MCF 10A (cell line): Measurements from ENCODE around the gene LAPTM5. TPM values are rescaled to one million over a fixed set of nuclear protein-coding genes. Genes with fewer than 3 reads are reported as not detected.

ENCODE experiments used
- BruUV-seq: library from RNA; stranded (reverse); fragments of 400-500 nt; replicated peaks from 2 replicates; lab custom pipeline; 2021; lab: Mats Ljungman, UMichigan
- CTCF ChIA-PET: fragments of 300-600 bp; sonication (Branson Sonifier 250); formaldehyde crosslinking; extraction: SDS; loops from one replicate; lab custom pipeline; 2021; ENCODE audit warnings: antibody characterized with exemption, inconsistent platforms; lab: Yijun Ruan, JAX
- POLR2A ChIA-PET: fragments of 300-600, 350-650 bp; sonication (Branson Sonifier 250); formaldehyde crosslinking; extraction: SDS; loops from one replicate; lab custom pipeline; 2020; ENCODE audit warnings: antibody characterized with exemption, inconsistent platforms; lab: Yijun Ruan, JAX
- DNase-seq: peaks from one replicate; pipeline ENCODE4 v3.0.0-alpha.2; 2018; ENCODE audit not compliant: unreplicated experiment
- H3K27ac Mint-ChIP-seq: one replicate; pipeline ENCODE4 v1.8.0; 2022; ENCODE audit warnings: mild to moderate bottlenecking, low read depth, mixed read lengths; ENCODE audit not compliant: unreplicated experiment
- H3K27me3 Mint-ChIP-seq: one replicate; pipeline ENCODE4 v1.8.0; 2022; ENCODE audit warnings: mixed read lengths; ENCODE audit not compliant: insufficient read depth, unreplicated experiment
- H3K36me3 Mint-ChIP-seq: one replicate; pipeline ENCODE4 v1.8.0; 2022; ENCODE audit warnings: mild to moderate bottlenecking, moderate library complexity, mixed read lengths; ENCODE audit not compliant: insufficient read depth, unreplicated experiment
- H3K4me1 Mint-ChIP-seq: one replicate; pipeline ENCODE4 v1.8.0; 2022; ENCODE audit warnings: mixed read lengths; ENCODE audit not compliant: insufficient read depth, unreplicated experiment
- H3K4me3 Mint-ChIP-seq: one replicate; pipeline ENCODE4 v1.8.0; 2022; ENCODE audit warnings: mild to moderate bottlenecking, moderate library complexity, mixed read lengths; ENCODE audit not compliant: unreplicated experiment
- H3K9me3 Mint-ChIP-seq: one replicate; pipeline ENCODE4 v1.8.0; 2022; ENCODE audit warnings: mixed read lengths; ENCODE audit not compliant: unreplicated experiment
- intact Hi-C: fragments of 100-400 bp; cut with micrococcal nuclease; formaldehyde crosslinking; loops from 2 replicates; pipeline ENCODE4 v1.14.1; 2022
- total RNA-seq: library from RNA; stranded (reverse); gene quantifications from 2 replicates; pipeline ENCODE4 v1.2.3, GENCODE V29; 2022
- TF ChIP-seq, protein P1 (sequence below): fragments of 200-600 bp; IDR thresholded peaks from one replicate; pipeline ENCODE4 v1.8.0; 2022; ENCODE audit warnings: antibody characterized with exemption, mild to moderate bottlenecking; ENCODE audit not compliant: unreplicated experiment

Gene LAPTM5
- total RNA-seq, 1 experiment from 2014 or later, result 15.9 TPM

DNA sequence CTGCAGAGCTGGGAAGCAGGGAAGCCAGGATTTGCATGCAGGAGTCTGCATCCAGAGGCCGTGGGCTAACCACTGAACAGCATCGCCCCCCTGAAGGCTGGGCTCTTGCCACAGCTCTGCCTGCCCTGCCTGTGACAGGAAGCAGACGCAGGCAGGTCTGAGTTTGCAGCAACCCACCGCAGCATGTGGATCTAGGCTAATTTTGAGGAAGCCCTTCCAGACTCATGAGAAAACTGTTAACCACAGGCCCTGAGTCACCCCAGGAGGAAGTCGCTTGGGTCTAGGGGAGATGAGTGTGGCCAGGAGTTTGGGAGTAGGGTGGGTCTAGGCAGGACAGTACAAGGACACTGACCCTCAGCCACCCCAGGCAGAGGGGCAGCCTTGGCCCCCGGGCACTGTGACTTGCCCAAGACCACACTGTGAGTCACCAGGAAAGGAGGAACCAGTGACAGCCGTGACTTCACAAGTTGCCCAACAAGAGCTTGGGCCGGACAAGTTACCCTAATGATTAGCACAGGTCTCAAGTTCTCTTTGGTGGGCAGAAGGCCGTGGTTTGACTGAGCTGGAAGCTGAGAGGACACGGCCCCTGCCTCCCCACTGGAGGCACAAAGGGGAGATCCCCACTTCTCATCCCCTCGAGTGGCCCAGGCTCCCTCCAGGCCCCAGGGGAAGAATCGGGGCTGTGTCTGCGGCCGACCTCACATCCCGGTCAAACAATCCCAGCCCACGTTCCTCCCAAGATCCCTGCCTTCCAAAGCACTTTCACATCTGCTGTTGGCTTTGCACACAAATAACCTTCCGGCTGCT lies 826 bp downstream of the LAPTM5 start:
- POLR2A ChIA-PET, result interaction anchor here (1.0 to 1.4 kb wide), 3 partner anchors 9 to 21 kb away, joined by 3 to 6 read pairs (median 4); no protein-coding TSS in a partner anchor
- peaks cover 15% of the 10 kb centered on the region for H3K4me1 Mint-ChIP-seq
- no peaks in the 10 kb centered on the region for H3K9me3 Mint-ChIP-seq
- no peak overlapping the region for H3K4me3 Mint-ChIP-seq
- peak overlapping the region; percentile 51 for H3K27ac Mint-ChIP-seq
- TF ChIP-seq, protein P1, sequence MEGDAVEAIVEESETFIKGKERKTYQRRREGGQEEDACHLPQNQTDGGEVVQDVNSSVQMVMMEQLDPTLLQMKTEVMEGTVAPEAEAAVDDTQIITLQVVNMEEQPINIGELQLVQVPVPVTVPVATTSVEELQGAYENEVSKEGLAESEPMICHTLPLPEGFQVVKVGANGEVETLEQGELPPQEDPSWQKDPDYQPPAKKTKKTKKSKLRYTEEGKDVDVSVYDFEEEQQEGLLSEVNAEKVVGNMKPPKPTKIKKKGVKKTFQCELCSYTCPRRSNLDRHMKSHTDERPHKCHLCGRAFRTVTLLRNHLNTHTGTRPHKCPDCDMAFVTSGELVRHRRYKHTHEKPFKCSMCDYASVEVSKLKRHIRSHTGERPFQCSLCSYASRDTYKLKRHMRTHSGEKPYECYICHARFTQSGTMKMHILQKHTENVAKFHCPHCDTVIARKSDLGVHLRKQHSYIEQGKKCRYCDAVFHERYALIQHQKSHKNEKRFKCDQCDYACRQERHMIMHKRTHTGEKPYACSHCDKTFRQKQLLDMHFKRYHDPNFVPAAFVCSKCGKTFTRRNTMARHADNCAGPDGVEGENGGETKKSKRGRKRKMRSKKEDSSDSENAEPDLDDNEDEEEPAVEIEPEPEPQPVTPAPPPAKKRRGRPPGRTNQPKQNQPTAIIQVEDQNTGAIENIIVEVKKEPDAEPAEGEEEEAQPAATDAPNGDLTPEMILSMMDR, result no peak
- H3K36me3 Mint-ChIP-seq, result no peaks in the 10 kb centered on the region
- intact Hi-C loops, result no loop called here
- DNase-seq, result peak; percentile 86
- BruUV-seq, result no TSS peak
- H3K27me3 Mint-ChIP-seq, result no peaks in the 10 kb centered on the region
- CTCF ChIA-PET, result interaction anchor here (1.3 kb wide), 2 partner anchors 9 to 27 kb away, joined by 3 read pairs; no protein-coding TSS in a partner anchor

DNA sequence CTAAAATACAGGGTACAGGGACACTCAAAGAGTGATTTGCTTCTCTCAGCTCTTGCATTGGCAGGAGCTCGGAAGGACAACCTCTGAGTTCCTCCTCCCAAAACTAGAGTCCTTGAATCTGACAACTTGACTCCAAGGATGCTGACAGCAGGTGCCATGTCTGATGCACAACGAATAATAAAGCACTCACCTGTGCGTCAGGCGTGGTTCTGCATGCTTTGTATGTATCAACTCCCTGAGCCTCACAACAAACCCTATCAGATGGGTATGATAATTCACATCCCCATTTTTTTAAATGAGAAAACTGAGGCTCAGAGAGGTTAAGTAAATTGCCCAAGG lies 1.4 kb downstream of the LAPTM5 start:
- CTCF ChIA-PET, result interaction anchor here (1.3 kb wide), 1 partner anchor 27 kb away, joined by 3 read pairs; no protein-coding TSS in a partner anchor
- Mint-ChIP-seq H3K9me3 (no peaks in the 10 kb centered on the region), H3K4me1 (peaks cover 15% of the 10 kb centered on the region), H3K27ac (no peak overlapping the region), H3K4me3 (no peak overlapping the region), H3K36me3 (no peaks in the 10 kb centered on the region), H3K27me3 (no peaks in the 10 kb centered on the region)
- TF ChIP-seq, protein P1, result no peak
- BruUV-seq, result no TSS peak
- intact Hi-C loops, result no loop called here
- DNase-seq, result no peak
- POLR2A ChIA-PET, result interaction anchor here (0.7 to 1.4 kb wide), 4 partner anchors 8 to 22 kb away, joined by 3 to 6 read pairs (median 4); no protein-coding TSS in a partner anchor

GRCh38 chr1:30755746-30756145 lies 1.8 kb downstream of the LAPTM5 start:
- CTCF ChIA-PET, result interaction anchor here (1.2 to 1.3 kb wide), 2 partner anchors 28 to 37 kb away, joined by 3 to 4 read pairs; no protein-coding TSS in a partner anchor

More at GRCh38 chr1:30755746-30756145, 1.8 kb downstream of the LAPTM5 start:
- TF ChIP-seq, protein P1, result no peak
- H3K4me1 Mint-ChIP-seq, result peaks cover 15% of the 10 kb centered on the region
- H3K27me3 Mint-ChIP-seq, result no peaks in the 10 kb centered on the region
- no peak overlapping the region for H3K4me3 Mint-ChIP-seq
- no peaks in the 10 kb centered on the region for H3K36me3 Mint-ChIP-seq
- H3K27ac Mint-ChIP-seq, result no peak overlapping the region
- no peaks in the 10 kb centered on the region for H3K9me3 Mint-ChIP-seq
- no TSS peak for BruUV-seq
- intact Hi-C loops, result no loop called here
- POLR2A ChIA-PET, result interaction anchor here (0.7 to 1.3 kb wide), 2 partner anchors 14 to 16 kb away, joined by 4 to 6 read pairs; no protein-coding TSS in a partner anchor
- DNase-seq, result no peak
